ENCODE measurements around the gene CYBA.
A peak's percentile ranks its signal among the peaks of the same experiment; 100 is the strongest.
"Not testable (repeated sequence)": the region's sequence is repeated elsewhere in the genome, so short reads cannot be mapped to it uniquely, and the experiment has no call there.

The CYBA gene

DNA sequence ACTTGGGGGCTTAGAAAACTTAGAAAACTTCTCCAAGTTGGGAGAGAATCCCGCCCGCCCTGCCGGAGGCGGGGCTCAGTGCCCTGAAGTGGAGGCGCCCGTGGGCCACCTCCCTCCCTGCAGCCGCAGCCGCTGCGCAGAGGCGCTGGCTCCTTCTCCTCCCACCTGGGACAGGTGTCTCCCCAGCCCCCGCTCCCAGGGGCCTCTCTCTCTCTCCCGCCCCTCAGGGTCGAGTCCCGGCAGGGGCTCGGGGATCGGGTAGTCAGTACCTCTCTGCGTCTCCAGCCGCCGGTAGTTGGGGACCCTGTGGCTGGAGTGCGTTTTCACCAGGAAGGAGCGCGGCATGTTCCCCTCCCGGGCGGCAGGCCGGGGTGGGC, 35.2 kb upstream of the CYBA start:
- DNase-seq, result peak; percentile 57

DNA sequence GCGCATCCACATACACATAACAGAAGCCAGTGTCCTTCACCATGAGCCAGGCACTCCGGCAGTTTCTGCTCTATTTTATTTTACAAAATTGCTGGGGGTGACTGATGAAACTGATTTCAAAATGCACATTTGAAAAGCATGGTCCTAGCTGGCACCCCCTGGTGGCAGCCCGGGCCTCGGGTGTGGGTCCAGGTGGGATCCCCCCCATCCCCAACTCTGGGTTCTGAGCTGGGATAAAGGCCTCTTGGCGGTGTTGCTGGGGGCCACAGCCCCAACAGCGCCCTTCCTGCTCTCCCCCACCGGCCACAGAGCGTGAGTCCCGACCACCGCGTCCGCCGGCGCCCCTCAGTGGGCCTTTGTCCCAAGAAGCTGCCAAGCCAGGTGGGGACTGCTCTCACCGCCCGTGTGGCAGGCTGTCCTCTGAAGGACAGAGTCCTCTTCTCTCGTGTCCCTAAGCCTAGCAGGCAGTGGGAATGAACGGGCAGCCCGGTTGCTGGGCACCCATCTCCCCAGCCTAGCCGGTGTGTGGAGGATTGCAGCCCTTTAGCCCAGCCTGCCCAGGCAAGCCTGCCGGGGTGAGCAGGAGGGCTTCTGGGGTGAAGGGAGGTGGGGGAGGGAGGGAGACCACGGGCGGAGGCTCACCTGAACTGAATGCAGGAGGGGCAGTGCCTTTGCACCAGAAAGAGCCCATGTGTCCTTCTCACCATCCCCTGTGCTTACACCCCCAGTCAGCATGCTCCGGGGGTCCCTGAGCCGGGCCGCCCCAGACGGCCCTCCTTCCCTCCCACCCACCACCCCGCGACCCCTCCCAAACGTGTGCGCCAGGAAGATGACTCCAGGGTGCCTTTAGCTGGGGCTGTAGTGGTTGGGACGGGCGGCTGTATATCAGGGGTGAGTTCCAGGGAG, 34.6 kb upstream of the CYBA start:
- peak; percentile 61 for DNase-seq

DNA sequence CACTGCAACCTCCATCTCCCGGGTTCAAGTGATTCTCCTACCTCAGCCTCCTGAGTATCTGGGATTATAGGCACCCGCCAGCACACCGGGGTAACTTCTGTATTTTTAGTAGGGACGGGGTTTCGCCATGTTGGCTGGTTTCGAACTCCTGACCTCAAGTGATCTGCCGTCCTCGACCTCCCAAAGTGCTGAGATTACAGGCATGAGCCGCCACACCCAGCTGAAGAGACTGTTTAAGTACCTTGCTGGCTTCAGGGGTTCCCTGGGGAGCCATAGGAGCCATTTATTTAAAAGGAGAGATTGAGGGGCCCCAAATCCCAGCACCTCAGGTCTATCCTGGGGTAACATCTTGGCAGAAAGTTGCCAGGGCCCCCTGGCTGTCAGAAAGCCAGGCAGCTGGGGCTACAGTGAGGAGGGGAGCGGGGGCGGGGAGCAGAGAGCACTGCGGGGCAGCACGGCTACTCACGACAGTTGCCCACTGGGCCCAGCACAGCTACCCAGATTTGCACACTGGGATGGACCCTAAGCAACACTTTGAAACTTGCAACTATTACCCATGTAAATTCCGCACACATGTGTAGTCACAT, 33.8 kb upstream of the CYBA start:
- DNase-seq, result no peak

DNA sequence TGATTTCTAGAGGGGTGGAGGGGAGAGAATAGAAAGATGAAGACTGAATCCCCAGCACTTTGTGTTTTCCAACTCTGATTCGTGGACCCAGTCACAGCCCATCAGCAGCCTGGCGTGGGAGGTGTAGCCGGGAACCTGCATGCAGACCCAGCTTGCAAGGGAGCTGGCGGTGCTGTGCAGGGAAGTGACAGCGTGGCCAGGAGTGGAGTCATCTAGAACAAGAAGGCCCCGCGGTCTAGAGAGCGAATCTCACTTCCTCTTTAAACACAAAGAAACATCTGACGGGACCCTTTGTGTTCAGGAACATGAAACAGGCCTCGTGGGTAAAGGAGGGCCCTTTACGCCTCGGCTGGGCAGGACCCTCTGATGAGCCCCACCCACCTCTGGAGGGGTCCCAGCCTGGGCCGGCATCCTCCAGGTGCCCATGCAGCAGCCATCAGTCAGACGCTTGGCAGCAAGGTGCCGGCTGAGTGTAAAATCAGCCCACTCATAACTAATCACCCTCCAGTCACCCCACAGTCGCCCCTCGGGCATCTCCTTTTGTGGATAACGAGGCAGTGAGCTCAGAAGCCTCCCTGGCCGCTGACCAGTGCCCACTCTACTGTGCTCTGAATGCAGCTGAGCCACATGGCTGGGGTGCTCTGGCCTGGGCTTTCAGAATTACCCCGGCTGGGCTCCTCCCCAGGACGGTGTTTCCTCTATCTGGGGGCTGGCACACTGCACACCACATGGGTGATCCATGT, 31.0 kb upstream of the CYBA start:
- no peak for DNase-seq

DNA sequence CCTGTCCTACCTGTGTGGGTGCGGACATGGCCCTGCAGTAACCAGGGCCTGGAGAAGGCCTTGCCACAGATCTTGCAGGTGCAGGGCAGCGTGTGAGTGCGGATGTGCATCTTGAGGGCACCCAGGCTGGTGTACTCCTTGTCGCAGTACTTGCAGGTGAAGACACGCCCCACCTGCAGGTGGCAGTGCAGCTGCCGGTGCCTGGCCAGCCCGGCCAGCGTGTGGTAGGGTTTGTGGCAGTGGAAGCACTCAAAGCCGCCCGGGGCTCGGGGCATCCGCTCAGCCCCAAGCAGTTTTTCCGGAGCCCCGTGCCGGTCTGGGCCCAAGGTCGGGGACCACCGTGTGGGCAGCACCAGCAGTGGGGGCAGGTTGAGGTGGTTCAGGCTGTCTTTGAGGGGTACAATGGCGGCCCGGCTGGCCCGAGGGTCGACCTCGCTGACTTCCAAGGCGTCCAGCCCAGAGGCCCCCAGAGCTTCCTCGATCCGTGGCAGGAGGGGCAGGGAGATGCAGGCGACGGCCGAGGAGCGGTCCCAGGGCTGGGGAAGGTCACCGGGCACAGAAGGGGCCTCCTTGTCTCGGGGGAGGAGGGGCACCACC, 30.3 kb upstream of the CYBA start:
- no peak for DNase-seq

DNA sequence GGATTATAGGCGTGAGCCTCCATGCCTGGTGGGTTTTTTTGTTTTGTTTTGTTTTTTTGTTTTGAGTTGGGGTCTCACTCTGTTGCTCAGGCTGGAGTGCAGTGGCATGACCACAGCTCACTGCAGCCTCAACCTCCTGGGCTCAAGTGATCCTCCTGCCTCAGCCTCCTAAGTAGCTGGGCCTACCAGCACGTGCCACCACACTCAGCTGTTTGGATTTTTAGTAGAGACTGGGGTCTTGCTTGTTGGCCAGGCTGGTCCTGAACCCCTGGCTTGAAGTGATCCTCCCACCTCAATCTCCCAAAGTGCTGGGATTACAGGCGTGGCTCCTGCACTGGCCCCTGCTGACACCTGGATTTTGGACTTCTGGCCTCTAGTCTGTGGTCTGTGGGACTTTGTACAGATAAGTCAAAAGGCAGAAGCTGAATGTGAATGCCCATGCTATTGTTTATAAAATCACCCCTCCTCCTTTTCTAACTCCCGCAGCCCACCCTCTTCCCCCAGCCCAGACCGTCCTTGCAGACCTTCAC, 29.8 kb upstream of the CYBA start:
- DNase-seq, result no peak

DNA sequence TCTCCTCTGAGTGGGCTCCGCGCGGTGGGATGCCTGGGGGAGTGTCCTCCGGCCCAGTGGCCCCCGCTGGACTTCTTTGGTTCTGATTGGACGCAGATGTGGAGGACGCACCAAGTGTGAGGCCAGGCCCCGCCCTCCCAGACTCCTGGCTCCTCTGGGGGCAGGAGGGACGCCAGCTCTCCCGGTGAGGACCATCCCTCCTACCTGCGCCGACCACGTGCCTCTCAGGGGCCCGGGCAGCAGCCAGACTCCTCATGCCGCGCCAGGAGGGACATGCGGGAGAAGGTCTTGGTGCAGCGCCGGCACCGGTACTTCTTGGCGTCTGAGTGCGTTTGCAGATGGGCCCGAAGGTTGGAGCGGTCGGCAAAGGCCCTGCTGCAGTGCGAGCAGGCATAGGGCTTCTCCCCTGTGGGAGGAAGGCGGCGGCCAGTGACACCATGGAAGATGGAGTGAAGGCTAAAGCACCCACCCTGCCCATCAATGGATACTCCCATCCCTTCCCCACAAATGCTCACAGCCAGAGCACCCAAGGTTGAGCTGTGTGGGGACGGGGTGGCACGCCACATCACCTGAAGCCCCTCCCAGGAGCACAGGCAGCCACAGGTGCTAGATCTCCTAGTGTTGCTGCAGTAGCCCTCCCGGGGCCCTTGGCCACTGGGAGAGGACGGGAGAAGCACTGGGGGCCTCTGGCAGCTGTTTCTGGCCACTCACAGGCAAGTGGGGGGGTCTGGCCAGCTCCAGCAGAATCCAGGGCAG, 27.5 kb upstream of the CYBA start:
- no peak for DNase-seq

DNA sequence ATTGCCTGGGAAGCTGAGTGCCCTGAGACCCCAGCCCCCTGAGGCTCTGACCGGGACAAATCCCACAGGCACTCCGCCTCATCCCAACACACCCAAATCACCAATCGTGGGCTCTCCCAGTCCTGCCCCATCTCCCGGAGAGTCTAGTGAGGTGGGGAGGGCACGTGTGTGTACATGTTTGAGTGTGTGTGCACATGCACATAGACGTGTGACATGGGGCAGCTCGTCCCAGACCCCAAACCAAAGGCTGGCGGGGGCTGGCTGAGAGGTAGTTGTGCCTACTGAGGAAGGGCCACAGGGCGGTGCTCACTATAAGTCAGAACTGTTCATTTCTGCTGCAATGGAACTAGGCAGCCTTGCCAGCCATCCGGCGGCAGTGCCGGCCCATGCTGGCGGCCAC, 26.9 kb upstream of the CYBA start:
- DNase-seq, result no peak

DNA sequence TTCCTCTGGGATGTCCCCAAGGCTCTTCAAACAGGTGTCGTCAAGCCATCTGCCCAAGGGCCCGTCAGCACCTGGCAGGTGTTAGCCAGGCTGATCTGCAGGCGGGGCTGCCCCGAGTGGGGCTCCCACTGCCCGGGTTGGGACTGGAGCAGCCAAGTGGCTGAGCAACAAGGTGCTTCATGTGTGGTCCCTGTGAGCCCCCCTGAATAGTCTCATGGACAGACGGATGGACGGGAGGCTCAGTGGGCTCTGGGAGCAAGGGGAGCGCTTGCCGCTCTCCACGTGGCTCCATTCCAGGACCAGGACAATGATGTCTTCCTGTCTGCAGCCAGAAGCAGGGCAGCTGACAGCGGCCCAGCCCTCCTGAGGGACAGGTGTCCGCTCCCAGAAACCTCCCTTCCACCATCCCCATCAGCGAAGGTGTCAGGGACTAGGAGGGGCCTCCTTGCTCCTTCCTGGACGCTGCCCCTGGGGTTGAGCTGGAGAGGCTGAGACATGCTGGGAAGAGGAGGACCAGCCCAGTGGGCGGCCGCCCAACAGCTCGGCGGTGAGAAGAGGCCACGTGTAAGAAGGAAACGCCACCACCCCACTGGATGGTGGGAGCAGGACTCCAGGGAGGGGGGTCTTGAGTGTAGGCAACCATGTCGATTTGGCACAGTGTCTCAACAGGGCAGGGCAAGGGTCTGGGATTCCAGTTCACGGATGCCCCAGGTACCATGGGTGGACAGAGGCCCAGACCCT, 25.8 kb upstream of the CYBA start:
- DNase-seq, result no peak

DNA sequence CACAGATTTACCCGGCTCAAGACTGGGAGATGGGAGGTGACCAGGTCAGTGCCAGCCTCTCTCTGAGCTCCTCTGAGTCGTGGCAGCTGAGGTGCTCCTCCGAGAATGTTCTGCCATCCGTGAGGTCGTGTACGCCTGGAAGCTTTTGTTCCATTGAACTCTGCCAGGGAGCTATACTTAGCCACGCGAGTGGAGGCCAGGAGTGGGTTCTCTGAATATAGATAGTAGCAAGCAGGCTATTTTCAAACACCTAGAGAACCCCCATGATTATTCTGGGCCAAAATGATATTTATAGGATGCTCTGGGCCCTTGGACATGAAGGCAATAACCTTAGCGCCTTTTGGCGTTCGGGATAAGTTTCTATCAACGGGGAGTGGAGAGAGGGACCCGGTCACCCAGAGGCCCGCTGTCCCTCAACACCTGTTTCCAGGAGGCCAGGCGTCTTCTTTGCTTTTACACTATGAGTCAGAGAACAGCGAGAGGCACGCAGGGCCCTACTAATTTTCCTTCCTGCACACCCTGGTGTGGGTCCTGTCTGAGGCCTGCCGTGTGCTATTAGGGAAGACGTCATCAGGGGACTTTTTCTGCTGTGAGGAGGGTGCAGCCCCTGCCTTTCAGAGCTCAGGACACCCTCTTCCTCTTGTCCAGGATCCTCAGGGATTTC, 23.0 kb upstream of the CYBA start:
- DNase-seq, result no peak

DNA sequence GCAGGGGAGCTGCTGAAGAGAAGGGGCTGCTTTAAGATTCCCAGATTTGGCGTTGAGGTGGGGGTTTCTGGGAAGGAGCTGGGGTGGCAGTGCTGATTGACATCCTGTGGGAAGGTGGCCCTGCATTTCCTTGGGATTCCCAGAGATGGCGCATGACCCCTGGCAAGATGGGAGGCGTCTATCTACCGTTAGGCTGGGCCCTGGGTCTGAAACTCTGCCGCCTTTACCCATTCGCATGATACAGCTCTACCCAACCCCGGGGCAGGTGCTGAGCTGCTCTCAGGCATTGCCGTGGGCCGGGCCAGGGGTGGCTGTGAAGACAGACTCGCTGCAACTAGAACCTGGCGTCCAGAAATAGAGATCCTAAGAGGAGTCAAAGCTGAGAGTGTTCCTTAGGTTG, 21.9 kb upstream of the CYBA start:
- DNase-seq, result no peak

DNA sequence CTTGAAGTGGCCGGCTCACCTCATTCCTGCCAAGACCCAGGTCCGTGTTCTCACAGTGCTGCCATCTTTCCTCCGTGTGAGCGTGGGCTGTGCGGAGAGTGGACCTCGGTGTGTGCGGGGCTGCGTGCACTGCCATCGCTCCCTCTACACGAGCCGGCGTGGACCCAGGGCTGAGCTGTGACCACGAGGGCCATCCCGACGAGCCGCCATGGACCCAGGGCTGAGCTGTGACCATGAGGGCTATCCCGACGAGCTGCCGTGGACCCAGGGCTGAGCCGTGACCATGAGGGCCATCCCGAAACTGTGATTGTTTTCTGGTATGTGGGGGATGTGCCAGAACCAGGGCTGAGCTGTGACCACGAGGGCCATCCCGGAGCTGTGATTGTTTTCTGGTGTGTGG, 21.0 kb upstream of the CYBA start:
- DNase-seq, result no peak

DNA sequence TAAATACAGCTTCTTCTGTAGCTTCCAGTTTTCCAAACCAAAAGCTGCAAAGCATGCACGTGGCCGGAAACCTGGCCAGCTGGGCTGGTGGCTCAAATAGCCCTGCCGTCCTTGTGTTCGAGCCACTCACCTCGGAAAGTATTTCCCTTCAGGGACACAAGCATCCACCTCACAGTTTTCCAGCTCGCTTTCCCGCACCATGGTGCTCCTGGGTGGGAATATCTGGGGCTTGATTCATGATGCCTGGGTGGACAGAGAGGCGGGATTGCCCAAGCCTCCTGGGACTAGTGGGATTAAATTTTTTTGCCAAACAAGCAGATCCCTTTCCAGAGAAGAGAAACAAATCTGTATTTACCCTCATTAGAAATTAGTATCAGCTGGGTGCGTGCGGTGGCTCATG, 19.1 kb upstream of the CYBA start:
- no peak for DNase-seq

DNA sequence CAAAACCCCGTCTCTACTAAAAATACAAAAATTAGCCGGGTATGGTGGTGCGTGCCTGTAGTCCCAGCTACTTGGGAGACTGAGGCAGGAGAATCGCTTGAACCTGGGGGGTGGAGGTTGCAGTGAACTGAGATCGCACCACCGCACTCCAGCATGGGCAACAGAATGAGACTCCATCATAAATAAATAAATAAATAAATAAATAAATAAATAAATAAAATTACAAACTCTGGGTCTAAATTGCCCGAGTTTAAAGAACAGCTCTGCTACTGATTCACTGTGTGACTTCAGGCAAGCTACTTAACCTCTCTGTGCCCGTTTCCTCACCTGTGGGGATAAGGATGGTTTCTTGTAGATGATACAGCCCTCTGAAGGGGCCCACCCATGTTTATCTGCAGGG, 18.6 kb upstream of the CYBA start:
- not testable (repeated sequence) for DNase-seq

DNA sequence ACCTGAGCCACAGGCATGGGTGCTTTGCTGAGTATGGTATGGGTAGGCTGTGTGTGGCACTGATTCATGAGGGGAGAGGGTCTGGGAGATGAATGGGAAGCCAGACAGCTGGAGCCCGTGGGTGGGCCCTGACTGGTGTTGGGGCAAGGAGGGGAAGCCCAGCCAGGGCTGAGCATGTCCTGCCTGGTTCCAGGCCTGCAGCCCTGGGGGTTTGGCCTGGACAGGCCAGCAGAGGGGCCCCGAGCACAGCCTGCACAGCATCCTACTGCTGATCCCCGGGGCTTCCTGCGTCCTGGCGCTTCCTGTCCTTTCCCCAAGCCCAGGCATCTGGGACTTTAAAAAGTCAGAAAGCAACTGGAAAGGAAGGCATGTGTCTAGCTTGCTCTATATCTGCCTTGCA, 16.6 kb upstream of the CYBA start:
- DNase-seq, result no peak

DNA sequence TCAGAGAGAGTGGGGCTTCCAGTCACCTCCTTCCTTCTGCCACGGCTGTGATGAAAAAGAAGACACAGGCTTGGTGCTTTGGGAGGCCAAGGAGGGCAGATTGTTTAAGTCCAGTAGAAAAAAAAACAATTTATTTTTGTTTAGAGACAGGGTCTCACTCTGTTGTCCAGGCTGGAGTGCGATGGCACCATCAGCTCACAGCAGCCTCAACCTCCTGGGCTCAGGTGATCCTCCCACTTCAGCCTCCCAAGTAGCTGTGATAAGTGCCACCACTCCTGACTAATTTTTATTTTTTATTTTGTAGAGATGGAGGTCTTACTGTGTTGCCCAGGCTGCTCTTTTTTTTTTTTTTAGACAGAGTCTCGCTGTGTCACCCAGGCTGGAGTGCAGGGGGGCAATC, 14.7 kb upstream of the CYBA start:
- no peak for DNase-seq

DNA sequence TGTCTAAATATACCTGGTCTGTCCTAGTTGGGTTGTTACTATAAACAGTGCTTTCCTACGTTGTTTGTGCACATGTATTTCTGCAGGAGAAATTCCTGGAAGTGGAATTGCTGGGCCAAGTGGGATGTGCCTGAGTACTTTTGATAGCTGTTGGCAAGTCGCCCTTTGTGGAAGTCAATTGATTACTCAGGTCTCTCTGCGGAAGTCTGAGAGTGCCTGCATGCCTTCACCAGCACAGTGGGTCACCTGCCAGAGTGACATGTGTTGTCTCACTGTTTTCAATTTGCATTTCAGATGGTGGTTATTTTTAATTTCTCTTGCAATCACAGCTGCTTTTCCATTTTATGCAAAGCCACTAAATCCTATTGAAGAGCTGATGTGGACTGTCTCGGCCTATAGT, 14.3 kb upstream of the CYBA start:
- no peak for DNase-seq

DNA sequence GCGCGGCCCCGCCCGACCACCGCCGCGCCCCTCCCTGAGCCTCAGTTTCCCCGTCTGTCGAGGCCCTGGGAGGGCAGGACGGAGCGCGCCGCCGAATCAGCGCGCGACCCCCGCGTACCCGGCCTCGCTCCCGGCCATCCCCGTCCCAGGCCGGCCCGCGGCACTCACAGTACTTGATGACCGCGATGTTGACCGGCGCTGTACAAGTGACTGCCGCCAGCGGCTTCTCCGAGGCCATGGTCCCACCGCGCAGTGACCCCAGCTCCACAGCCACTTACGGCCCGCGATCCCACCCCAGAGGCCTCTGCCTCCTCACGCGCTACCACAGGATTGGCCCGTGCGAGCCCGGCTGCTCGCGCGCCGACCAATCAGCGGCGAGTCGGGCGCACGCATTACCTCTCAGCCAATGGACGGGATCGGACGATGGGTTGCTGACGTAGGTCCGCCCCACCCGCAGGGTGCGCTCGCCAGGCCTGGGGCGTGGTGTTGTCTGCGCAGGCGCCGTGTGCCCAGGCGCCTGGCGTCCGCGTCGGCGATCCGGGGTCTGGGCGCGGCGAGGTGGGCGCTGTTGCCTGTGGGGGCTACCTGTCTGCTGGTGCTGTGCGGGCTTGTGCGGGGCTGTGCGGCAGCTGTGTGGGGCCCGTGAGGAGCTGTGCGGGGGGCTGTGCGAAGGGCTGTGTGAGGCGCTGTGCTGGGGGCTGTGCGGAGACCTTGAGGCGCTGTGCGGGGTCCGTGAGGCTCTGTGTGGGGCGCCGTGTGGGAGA, 12.2 kb upstream of the CYBA start, which contains the start of gene MVD:
MVD (minus strand) TSS at position 249 of the 764 bp plus-strand sequence; CDS start at position 238, 11 bp downstream.
- peak; percentile 93 for DNase-seq

DNA sequence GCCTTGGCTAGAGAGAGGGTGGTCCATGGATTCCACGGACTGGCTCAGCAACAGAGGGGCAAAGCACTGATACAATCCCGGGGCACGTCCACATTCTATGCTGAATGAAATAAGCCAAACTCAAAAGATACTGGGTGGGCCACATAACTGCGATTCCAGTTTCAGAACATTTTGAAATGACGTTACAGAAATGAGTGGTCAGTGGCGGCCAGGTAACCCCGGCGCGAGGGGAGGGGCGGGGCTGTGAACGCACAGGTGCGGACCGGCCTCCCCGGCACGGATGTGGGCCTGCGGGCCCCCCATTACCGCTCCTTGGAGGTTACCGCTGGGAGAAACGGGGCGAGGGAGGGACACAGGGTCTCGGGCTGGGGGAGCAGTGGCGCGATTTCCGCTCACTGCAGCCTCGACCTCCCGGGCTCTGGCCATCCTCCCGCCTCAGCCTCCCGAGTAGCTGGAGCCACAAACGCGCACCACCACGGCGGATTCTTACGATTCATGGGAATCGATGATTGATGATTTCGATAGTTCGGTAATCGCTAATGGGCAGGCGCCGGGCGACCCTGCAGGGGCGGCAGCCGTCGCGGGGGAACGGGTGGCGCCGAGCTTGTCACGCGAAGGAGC, 11.5 kb upstream of the CYBA start:
- no peak for DNase-seq

DNA sequence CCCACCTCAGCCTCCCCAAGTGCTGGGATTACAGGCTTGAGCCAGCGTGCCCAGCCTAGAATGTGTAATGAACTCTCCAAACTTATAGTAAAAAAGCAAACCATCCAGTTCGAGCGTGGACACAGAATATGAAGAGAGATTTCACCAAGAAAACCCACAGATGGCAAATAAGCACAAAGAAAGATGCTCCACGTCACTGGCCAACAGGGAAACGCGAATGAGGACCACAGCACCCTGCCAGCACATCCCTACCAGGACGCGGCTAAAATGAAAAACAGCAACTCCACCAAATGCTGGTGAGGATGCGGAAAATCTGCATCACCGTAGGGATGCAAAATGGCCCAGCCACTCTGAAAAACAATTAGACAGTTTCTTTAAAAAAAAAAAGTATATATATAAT, 10.6 kb upstream of the CYBA start:
- DNase-seq, result no peak

Data from activated CD4-positive, CD25-positive, alpha-beta regulatory T cell treated with anti-CD3 and anti-CD28 coated beads, Interleukin-2, amount 50 U/mL, for 72 hours (primary cell).